H9 (cell line): Measurements from ENCODE around the gene RASL10B. TPM values are rescaled to one million over a fixed set of nuclear protein-coding genes. Genes with fewer than 3 reads are reported as not detected.

Experiments used
- DNase-seq: peaks from one replicate; pipeline ENCODE4 v3.0.0-alpha.2; 2017
- H2AFZ ChIP-seq: one replicate; pipeline ENCODE4 v1.6.1; 2013; ENCODE audit warnings: mild to moderate bottlenecking, low read length, control low read depth, moderate library complexity
- H2AK5ac ChIP-seq: 2 replicates; pipeline ENCODE4 v1.6.1; 2013; ENCODE audit warnings: low read length, control low read depth, mixed read lengths; ENCODE audit not compliant: insufficient read length
- H2BK120ac ChIP-seq: one replicate; pipeline ENCODE4 v1.6.1; 2013; ENCODE audit warnings: low read depth, mild to moderate bottlenecking, low read length, control low read depth, inconsistent platforms; ENCODE audit not compliant: poor library complexity, severe bottlenecking
- H2BK12ac ChIP-seq: 2 replicates; pipeline ENCODE4 v1.6.1; 2013; ENCODE audit warnings: low read length, control low read depth, mixed read lengths, low read depth; ENCODE audit not compliant: insufficient read length
- H2BK15ac ChIP-seq: 2 replicates; pipeline ENCODE4 v1.6.1; 2013; ENCODE audit warnings: low read depth, low read length, control low read depth
- H2BK20ac ChIP-seq: one replicate; pipeline ENCODE4 v1.6.1; 2013; ENCODE audit warnings: low read depth, mild to moderate bottlenecking, low read length, control low read depth, inconsistent platforms; ENCODE audit not compliant: poor library complexity, severe bottlenecking
- H2BK5ac ChIP-seq: 2 replicates; pipeline ENCODE4 v1.6.1; 2013; ENCODE audit warnings: low read length, control low read depth, mixed read lengths; ENCODE audit not compliant: insufficient read length
- H3K14ac ChIP-seq: 2 replicates; pipeline ENCODE4 v1.6.1; 2013; ENCODE audit warnings: low read length, control low read depth; ENCODE audit not compliant: insufficient read depth
- H3K18ac ChIP-seq: 2 replicates; pipeline ENCODE4 v1.6.1; 2013; ENCODE audit warnings: low read depth, mild to moderate bottlenecking, mixed read lengths, low read length, control low read depth; ENCODE audit not compliant: insufficient read length
- H3K23ac ChIP-seq: 2 replicates; pipeline ENCODE4 v1.6.1; 2013; ENCODE audit warnings: low read length, control low read depth, mixed read lengths, low read depth; ENCODE audit not compliant: insufficient read length
- H3K23me2 ChIP-seq: 2 replicates; pipeline ENCODE4 v1.6.1; 2013; ENCODE audit warnings: low read depth, mild to moderate bottlenecking, mixed read lengths, low read length, control low read depth; ENCODE audit not compliant: insufficient read length, poor library complexity, severe bottlenecking
- H3K27ac ChIP-seq: 2 replicates; pipeline ENCODE4 v1.5.1; 2013; ENCODE audit warnings: low read length, control low read depth, mixed read lengths, low read depth; ENCODE audit not compliant: insufficient read length
- H3K27me3 ChIP-seq: 2 replicates; pipeline ENCODE4 v1.6.1; 2013; ENCODE audit warnings: low read length, control low read depth, inconsistent platforms; ENCODE audit not compliant: insufficient read depth
- H3K4ac ChIP-seq: 2 replicates; pipeline ENCODE4 v1.6.1; 2013; ENCODE audit warnings: low read depth, mild to moderate bottlenecking, control low read depth, inconsistent platforms, low read length, moderate library complexity
- H3K4me1 ChIP-seq: 2 replicates; pipeline ENCODE4 v1.6.1; 2013; ENCODE audit warnings: low read length, control low read depth, inconsistent platforms; ENCODE audit not compliant: insufficient read depth
- H3K4me2 ChIP-seq: 2 replicates; pipeline ENCODE4 v1.6.1; 2013; ENCODE audit warnings: low read length, control low read depth, mixed read lengths; ENCODE audit not compliant: insufficient read length, insufficient read depth
- H3K56ac ChIP-seq: 2 replicates; pipeline ENCODE4 v1.6.1; 2013; ENCODE audit warnings: low read depth, mild to moderate bottlenecking, mixed read lengths, low read length, control low read depth; ENCODE audit not compliant: insufficient read length
- H3K79me1 ChIP-seq: 2 replicates; pipeline ENCODE4 v1.6.1; 2013; ENCODE audit warnings: low read depth, mild to moderate bottlenecking, moderate library complexity, low read length, control low read depth, inconsistent platforms; ENCODE audit not compliant: insufficient read depth, poor library complexity, severe bottlenecking
- H3K79me2 ChIP-seq: 2 replicates; pipeline ENCODE4 v1.6.1; 2013; ENCODE audit warnings: low read length, control low read depth, inconsistent platforms; ENCODE audit not compliant: insufficient read depth
- H3K9ac ChIP-seq: 2 replicates; pipeline ENCODE4 v1.6.1; 2013; ENCODE audit warnings: low read length, control low read depth, mixed read lengths; ENCODE audit not compliant: insufficient read length; ENCODE audit errors: extremely low read depth
- H3K9me3 ChIP-seq: one replicate; pipeline ENCODE4 v1.6.1; 2013; ENCODE audit warnings: low read depth, low read length, inconsistent platforms; ENCODE audit not compliant: control insufficient read depth
- H3T11ph ChIP-seq: one replicate; pipeline ENCODE4 v1.6.1; 2013; ENCODE audit warnings: mild to moderate bottlenecking, low read length, control low read depth, inconsistent platforms
- H4K20me1 ChIP-seq: one replicate; pipeline ENCODE4 v1.6.1; 2013; ENCODE audit not compliant: control insufficient read depth, insufficient read length, insufficient read depth
- H4K5ac ChIP-seq: 2 replicates; pipeline ENCODE4 v1.6.1; 2013; ENCODE audit warnings: low read depth, mild to moderate bottlenecking, mixed read lengths, low read length, control low read depth; ENCODE audit not compliant: insufficient read length
- H4K8ac ChIP-seq: replicated peaks from 2 replicates; pipeline ENCODE4 v1.6.1; 2013; ENCODE audit warnings: low read length, control low read depth, mixed read lengths, low read depth; ENCODE audit not compliant: insufficient read length
- H4K91ac ChIP-seq: 2 replicates; pipeline ENCODE4 v1.6.1; 2013; ENCODE audit warnings: low read depth, mild to moderate bottlenecking, moderate library complexity, mixed read lengths, low read length, control low read depth; ENCODE audit not compliant: insufficient read length
- H3K27ac Mint-ChIP-seq, 3 experiments: 2 replicates in 2 of 3; 3 replicates in 1 of 3; pipeline ENCODE4 v1.8.0; 2020 to 2021; ENCODE audit warnings: mixed read lengths in 3 of 3, mild to moderate bottlenecking in 1 of 3, moderate library complexity in 1 of 3
- H3K27me3 Mint-ChIP-seq: 2 replicates; pipeline ENCODE4 v1.8.0; 2021; ENCODE audit warnings: low read depth, mild to moderate bottlenecking, moderate library complexity, mixed read lengths
- H3K36me3 Mint-ChIP-seq, 3 experiments: 2 replicates in 2 of 3; 3 replicates in 1 of 3; pipeline ENCODE4 v1.8.0; 2020 to 2021; ENCODE audit warnings: low read depth in 3 of 3, mixed read lengths in 3 of 3; ENCODE audit not compliant: insufficient read depth in 1 of 3
- H3K4me1 Mint-ChIP-seq, 2 experiments: 2 replicates each; pipeline ENCODE4 v1.8.0; 2020; ENCODE audit warnings: mixed read lengths in 2 of 2
- H3K4me3 Mint-ChIP-seq, 2 experiments: 2 replicates in 1 of 2; 3 replicates in 1 of 2; pipeline ENCODE4 v1.8.0; 2020 to 2021; ENCODE audit warnings: mild to moderate bottlenecking in 2 of 2, mixed read lengths in 2 of 2, moderate library complexity in 1 of 2
- H3K9me3 Mint-ChIP-seq, 2 experiments: 2 replicates in 1 of 2; 3 replicates in 1 of 2; pipeline ENCODE4 v1.8.0; 2020; ENCODE audit warnings: mild to moderate bottlenecking in 2 of 2, mixed read lengths in 2 of 2, moderate library complexity in 1 of 2
- WGBS: extraction: QIAGEN DNeasy Blood & Tissue Kit; methylation state at CpG from one replicate; pipeline ENCODE4 v1.1.7; 2013; ENCODE audit warnings: missing lambda C conversion rate, low lambda C conversion rate, mixed read lengths; ENCODE audit not compliant: insufficient read length; ENCODE audit errors: extremely low coverage; 5-methylcytosine and 5-hydroxymethylcytosine counted together
- total RNA-seq: library from RNA; stranded (reverse); gene quantifications from 2 replicates; pipeline ENCODE4 v1.2.1, GENCODE V29; 2021
- TF ChIP-seq, protein P1 (sequence below): fragments of 200-600 bp; sonication (generic); conservative IDR thresholded peaks from 3 replicates; pipeline ENCODE4 v1.8.0; 2021; ENCODE audit warnings: antibody characterized with exemption, mild to moderate bottlenecking

RASL10B gene
- total RNA-seq, 1 experiment from 2014 or later: 15.9 TPM

GRCh38 chr17:35745246-35745645 is 13.8 kb downstream of the RASL10B start:
- Histone ChIP-seq H4K20me1 (no peaks in the 10 kb centered on the region), H3T11ph (no peak overlapping the region), H2BK12ac (no peak overlapping the region), H3K27ac (no peak overlapping the region), H3K9me3 (no peaks in the 10 kb centered on the region), H3K23ac (no peak overlapping the region), H3K79me1 (no peaks in the 10 kb centered on the region), H3K79me2 (no peaks in the 10 kb centered on the region), H2BK20ac (no peak overlapping the region), H3K14ac (no peak overlapping the region; the same call in 1 of the 2 replicates), H3K23me2 (peaks cover 4% of the 10 kb centered on the region), H3K56ac (no peak overlapping the region), H4K5ac (no peak overlapping the region), H3K4me2 (no peak overlapping the region), H2BK120ac (no peak overlapping the region), H3K9ac (no peak overlapping the region), H2AK5ac (no peak overlapping the region), H4K91ac (no peak overlapping the region), H3K27me3 (peaks cover 11% of the 10 kb centered on the region; the same call in 1 of the 2 replicates), H4K8ac (no peak overlapping the region), H2AFZ (no peak overlapping the region), H3K18ac (no peak overlapping the region), H2BK15ac (no peak overlapping the region), H3K4ac (no peak overlapping the region), H2BK5ac (no peak overlapping the region), H3K4me1 (no peaks in the 10 kb centered on the region)
- TF ChIP-seq, protein P1, sequence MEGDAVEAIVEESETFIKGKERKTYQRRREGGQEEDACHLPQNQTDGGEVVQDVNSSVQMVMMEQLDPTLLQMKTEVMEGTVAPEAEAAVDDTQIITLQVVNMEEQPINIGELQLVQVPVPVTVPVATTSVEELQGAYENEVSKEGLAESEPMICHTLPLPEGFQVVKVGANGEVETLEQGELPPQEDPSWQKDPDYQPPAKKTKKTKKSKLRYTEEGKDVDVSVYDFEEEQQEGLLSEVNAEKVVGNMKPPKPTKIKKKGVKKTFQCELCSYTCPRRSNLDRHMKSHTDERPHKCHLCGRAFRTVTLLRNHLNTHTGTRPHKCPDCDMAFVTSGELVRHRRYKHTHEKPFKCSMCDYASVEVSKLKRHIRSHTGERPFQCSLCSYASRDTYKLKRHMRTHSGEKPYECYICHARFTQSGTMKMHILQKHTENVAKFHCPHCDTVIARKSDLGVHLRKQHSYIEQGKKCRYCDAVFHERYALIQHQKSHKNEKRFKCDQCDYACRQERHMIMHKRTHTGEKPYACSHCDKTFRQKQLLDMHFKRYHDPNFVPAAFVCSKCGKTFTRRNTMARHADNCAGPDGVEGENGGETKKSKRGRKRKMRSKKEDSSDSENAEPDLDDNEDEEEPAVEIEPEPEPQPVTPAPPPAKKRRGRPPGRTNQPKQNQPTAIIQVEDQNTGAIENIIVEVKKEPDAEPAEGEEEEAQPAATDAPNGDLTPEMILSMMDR: no peak
- Mint-ChIP-seq H3K4me1 (peaks cover 12 to 23% of the 10 kb centered on the region in 2 experiments), H3K27me3 (peaks cover 59% of the 10 kb centered on the region), H3K9me3 (peaks cover 0 to 4% of the 10 kb centered on the region in 2 experiments; a peak in 2 of 5 replicates), H3K4me3 (no peak overlapping the region), H3K36me3 (no peaks in the 10 kb centered on the region; a peak in 1 of 7 replicates), H3K27ac (no peak overlapping the region)
- WGBS: no CpG with 5 or more reads among the region's 7 CpGs
- DNase-seq: no peak
